H9 (cell line): ENCODE data around the gene UBE2G1. TPM values are rescaled to one million over a fixed set of nuclear protein-coding genes. Genes with fewer than 3 reads are reported as not detected.

Experiments
- DNase-seq: peaks from one replicate; pipeline ENCODE4 v3.0.0-alpha.2; 2017
- H2AFZ ChIP-seq: one replicate; pipeline ENCODE4 v1.6.1; 2013; ENCODE audit warnings: mild to moderate bottlenecking, low read length, control low read depth, moderate library complexity
- H2AK5ac ChIP-seq: 2 replicates; pipeline ENCODE4 v1.6.1; 2013; ENCODE audit warnings: low read length, control low read depth, mixed read lengths; ENCODE audit not compliant: insufficient read length
- H2BK120ac ChIP-seq: one replicate; pipeline ENCODE4 v1.6.1; 2013; ENCODE audit warnings: low read depth, mild to moderate bottlenecking, low read length, control low read depth, inconsistent platforms; ENCODE audit not compliant: poor library complexity, severe bottlenecking
- H2BK12ac ChIP-seq: 2 replicates; pipeline ENCODE4 v1.6.1; 2013; ENCODE audit warnings: low read length, control low read depth, mixed read lengths, low read depth; ENCODE audit not compliant: insufficient read length
- H2BK15ac ChIP-seq: 2 replicates; pipeline ENCODE4 v1.6.1; 2013; ENCODE audit warnings: low read depth, low read length, control low read depth
- H2BK20ac ChIP-seq: one replicate; pipeline ENCODE4 v1.6.1; 2013; ENCODE audit warnings: low read depth, mild to moderate bottlenecking, low read length, control low read depth, inconsistent platforms; ENCODE audit not compliant: poor library complexity, severe bottlenecking
- H2BK5ac ChIP-seq: 2 replicates; pipeline ENCODE4 v1.6.1; 2013; ENCODE audit warnings: low read length, control low read depth, mixed read lengths; ENCODE audit not compliant: insufficient read length
- H3K14ac ChIP-seq: 2 replicates; pipeline ENCODE4 v1.6.1; 2013; ENCODE audit warnings: low read length, control low read depth; ENCODE audit not compliant: insufficient read depth
- H3K18ac ChIP-seq: 2 replicates; pipeline ENCODE4 v1.6.1; 2013; ENCODE audit warnings: low read depth, mild to moderate bottlenecking, mixed read lengths, low read length, control low read depth; ENCODE audit not compliant: insufficient read length
- H3K23ac ChIP-seq: 2 replicates; pipeline ENCODE4 v1.6.1; 2013; ENCODE audit warnings: low read length, control low read depth, mixed read lengths, low read depth; ENCODE audit not compliant: insufficient read length
- H3K23me2 ChIP-seq: 2 replicates; pipeline ENCODE4 v1.6.1; 2013; ENCODE audit warnings: low read depth, mild to moderate bottlenecking, mixed read lengths, low read length, control low read depth; ENCODE audit not compliant: insufficient read length, poor library complexity, severe bottlenecking
- H3K27ac ChIP-seq: 2 replicates; pipeline ENCODE4 v1.5.1; 2013; ENCODE audit warnings: low read length, control low read depth, mixed read lengths, low read depth; ENCODE audit not compliant: insufficient read length
- H3K27me3 ChIP-seq: 2 replicates; pipeline ENCODE4 v1.6.1; 2013; ENCODE audit warnings: low read length, control low read depth, inconsistent platforms; ENCODE audit not compliant: insufficient read depth
- H3K4ac ChIP-seq: 2 replicates; pipeline ENCODE4 v1.6.1; 2013; ENCODE audit warnings: low read depth, mild to moderate bottlenecking, control low read depth, inconsistent platforms, low read length, moderate library complexity
- H3K4me1 ChIP-seq: 2 replicates; pipeline ENCODE4 v1.6.1; 2013; ENCODE audit warnings: low read length, control low read depth, inconsistent platforms; ENCODE audit not compliant: insufficient read depth
- H3K4me2 ChIP-seq: 2 replicates; pipeline ENCODE4 v1.6.1; 2013; ENCODE audit warnings: low read length, control low read depth, mixed read lengths; ENCODE audit not compliant: insufficient read length, insufficient read depth
- H3K56ac ChIP-seq: 2 replicates; pipeline ENCODE4 v1.6.1; 2013; ENCODE audit warnings: low read depth, mild to moderate bottlenecking, mixed read lengths, low read length, control low read depth; ENCODE audit not compliant: insufficient read length
- H3K79me1 ChIP-seq: 2 replicates; pipeline ENCODE4 v1.6.1; 2013; ENCODE audit warnings: low read depth, mild to moderate bottlenecking, moderate library complexity, low read length, control low read depth, inconsistent platforms; ENCODE audit not compliant: insufficient read depth, poor library complexity, severe bottlenecking
- H3K79me2 ChIP-seq: 2 replicates; pipeline ENCODE4 v1.6.1; 2013; ENCODE audit warnings: low read length, control low read depth, inconsistent platforms; ENCODE audit not compliant: insufficient read depth
- H3K9ac ChIP-seq: 2 replicates; pipeline ENCODE4 v1.6.1; 2013; ENCODE audit warnings: low read length, control low read depth, mixed read lengths; ENCODE audit not compliant: insufficient read length; ENCODE audit errors: extremely low read depth
- H3K9me3 ChIP-seq: one replicate; pipeline ENCODE4 v1.6.1; 2013; ENCODE audit warnings: low read depth, low read length, inconsistent platforms; ENCODE audit not compliant: control insufficient read depth
- H3T11ph ChIP-seq: one replicate; pipeline ENCODE4 v1.6.1; 2013; ENCODE audit warnings: mild to moderate bottlenecking, low read length, control low read depth, inconsistent platforms
- H4K20me1 ChIP-seq: one replicate; pipeline ENCODE4 v1.6.1; 2013; ENCODE audit not compliant: control insufficient read depth, insufficient read length, insufficient read depth
- H4K5ac ChIP-seq: 2 replicates; pipeline ENCODE4 v1.6.1; 2013; ENCODE audit warnings: low read depth, mild to moderate bottlenecking, mixed read lengths, low read length, control low read depth; ENCODE audit not compliant: insufficient read length
- H4K8ac ChIP-seq: replicated peaks from 2 replicates; pipeline ENCODE4 v1.6.1; 2013; ENCODE audit warnings: low read length, control low read depth, mixed read lengths, low read depth; ENCODE audit not compliant: insufficient read length
- H4K91ac ChIP-seq: 2 replicates; pipeline ENCODE4 v1.6.1; 2013; ENCODE audit warnings: low read depth, mild to moderate bottlenecking, moderate library complexity, mixed read lengths, low read length, control low read depth; ENCODE audit not compliant: insufficient read length
- H3K27ac Mint-ChIP-seq, 3 experiments: 2 replicates in 2 of 3; 3 replicates in 1 of 3; pipeline ENCODE4 v1.8.0; 2020 to 2021; ENCODE audit warnings: mixed read lengths in 3 of 3, mild to moderate bottlenecking in 1 of 3, moderate library complexity in 1 of 3
- H3K27me3 Mint-ChIP-seq: 2 replicates; pipeline ENCODE4 v1.8.0; 2021; ENCODE audit warnings: low read depth, mild to moderate bottlenecking, moderate library complexity, mixed read lengths
- H3K36me3 Mint-ChIP-seq, 3 experiments: 2 replicates in 2 of 3; 3 replicates in 1 of 3; pipeline ENCODE4 v1.8.0; 2020 to 2021; ENCODE audit warnings: low read depth in 3 of 3, mixed read lengths in 3 of 3; ENCODE audit not compliant: insufficient read depth in 1 of 3
- H3K4me1 Mint-ChIP-seq, 2 experiments: 2 replicates each; pipeline ENCODE4 v1.8.0; 2020; ENCODE audit warnings: mixed read lengths in 2 of 2
- H3K4me3 Mint-ChIP-seq, 2 experiments: 2 replicates in 1 of 2; 3 replicates in 1 of 2; pipeline ENCODE4 v1.8.0; 2020 to 2021; ENCODE audit warnings: mild to moderate bottlenecking in 2 of 2, mixed read lengths in 2 of 2, moderate library complexity in 1 of 2
- H3K9me3 Mint-ChIP-seq, 2 experiments: 2 replicates in 1 of 2; 3 replicates in 1 of 2; pipeline ENCODE4 v1.8.0; 2020; ENCODE audit warnings: mild to moderate bottlenecking in 2 of 2, mixed read lengths in 2 of 2, moderate library complexity in 1 of 2
- WGBS: extraction: QIAGEN DNeasy Blood & Tissue Kit; methylation state at CpG from one replicate; pipeline ENCODE4 v1.1.7; 2013; ENCODE audit warnings: missing lambda C conversion rate, low lambda C conversion rate, mixed read lengths; ENCODE audit not compliant: insufficient read length; ENCODE audit errors: extremely low coverage; 5-methylcytosine and 5-hydroxymethylcytosine counted together
- total RNA-seq: library from RNA; stranded (reverse); gene quantifications from 2 replicates; pipeline ENCODE4 v1.2.1, GENCODE V29; 2021
- TF ChIP-seq, protein P1 (sequence below): fragments of 200-600 bp; sonication (generic); conservative IDR thresholded peaks from 3 replicates; pipeline ENCODE4 v1.8.0; 2021; ENCODE audit warnings: antibody characterized with exemption, mild to moderate bottlenecking

UBE2G1 gene
- total RNA-seq, 1 experiment from 2014 or later = 188 TPM

DNA sequence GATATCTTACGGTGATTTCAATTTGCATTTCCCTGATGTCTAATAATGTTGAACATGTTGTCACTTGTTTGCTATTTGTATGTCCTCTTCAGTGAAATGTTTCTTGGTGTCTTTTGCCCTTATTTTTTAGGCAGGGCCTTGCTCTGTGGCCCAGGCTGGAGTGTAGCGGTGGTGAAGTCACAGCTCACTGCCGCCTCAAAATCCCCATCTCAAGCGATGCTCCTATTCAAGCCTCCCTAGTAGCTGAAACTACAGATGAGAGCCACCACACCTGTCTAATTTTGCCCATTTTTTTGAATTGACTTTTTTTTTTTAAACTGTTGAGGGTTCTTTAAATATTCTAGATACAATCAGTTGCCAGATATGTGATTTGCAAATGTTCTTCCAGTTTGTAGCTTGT, 8.3 kb downstream of the UBE2G1 start:
- no peak overlapping the region for H3K27ac ChIP-seq
- H3K27me3 Mint-ChIP-seq = no peaks in the 10 kb centered on the region
- H2AK5ac ChIP-seq = no peak overlapping the region
- no peak overlapping the region for H2BK120ac ChIP-seq
- no peak overlapping the region for H3K18ac ChIP-seq
- no peaks in the 10 kb centered on the region for H3K9me3 Mint-ChIP-seq
- H3K23ac ChIP-seq = no peak overlapping the region
- H2BK15ac ChIP-seq = no peak overlapping the region
- H3K23me2 ChIP-seq = no peaks in the 10 kb centered on the region
- H3K79me1 ChIP-seq = peaks cover 3% of the 10 kb centered on the region
- H2BK12ac ChIP-seq = no peak overlapping the region
- no peak overlapping the region for H3K9ac ChIP-seq
- no peak overlapping the region for H3T11ph ChIP-seq
- no peaks in the 10 kb centered on the region for H4K20me1 ChIP-seq
- peaks cover 8 to 33% (median 33%) of the 10 kb centered on the region in 3 experiments; a peak in 6 of 7 replicates for H3K36me3 Mint-ChIP-seq
- H3K27ac Mint-ChIP-seq = peak overlapping the region in 2 of 3 experiments; percentile 22 to 49; a peak in 1 of 7 replicates
- H3K56ac ChIP-seq = no peak overlapping the region
- DNase-seq = no peak
- no peak overlapping the region for H4K8ac ChIP-seq
- TF ChIP-seq, protein P1, sequence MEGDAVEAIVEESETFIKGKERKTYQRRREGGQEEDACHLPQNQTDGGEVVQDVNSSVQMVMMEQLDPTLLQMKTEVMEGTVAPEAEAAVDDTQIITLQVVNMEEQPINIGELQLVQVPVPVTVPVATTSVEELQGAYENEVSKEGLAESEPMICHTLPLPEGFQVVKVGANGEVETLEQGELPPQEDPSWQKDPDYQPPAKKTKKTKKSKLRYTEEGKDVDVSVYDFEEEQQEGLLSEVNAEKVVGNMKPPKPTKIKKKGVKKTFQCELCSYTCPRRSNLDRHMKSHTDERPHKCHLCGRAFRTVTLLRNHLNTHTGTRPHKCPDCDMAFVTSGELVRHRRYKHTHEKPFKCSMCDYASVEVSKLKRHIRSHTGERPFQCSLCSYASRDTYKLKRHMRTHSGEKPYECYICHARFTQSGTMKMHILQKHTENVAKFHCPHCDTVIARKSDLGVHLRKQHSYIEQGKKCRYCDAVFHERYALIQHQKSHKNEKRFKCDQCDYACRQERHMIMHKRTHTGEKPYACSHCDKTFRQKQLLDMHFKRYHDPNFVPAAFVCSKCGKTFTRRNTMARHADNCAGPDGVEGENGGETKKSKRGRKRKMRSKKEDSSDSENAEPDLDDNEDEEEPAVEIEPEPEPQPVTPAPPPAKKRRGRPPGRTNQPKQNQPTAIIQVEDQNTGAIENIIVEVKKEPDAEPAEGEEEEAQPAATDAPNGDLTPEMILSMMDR = no peak
- H3K9me3 ChIP-seq = no peaks in the 10 kb centered on the region
- no peak overlapping the region for H2BK5ac ChIP-seq
- no peak overlapping the region for H3K4ac ChIP-seq
- WGBS = no CpG with 5 or more reads among the region's 4 CpGs
- no peaks in the 10 kb centered on the region for H3K27me3 ChIP-seq
- peak overlapping the region in 1 of 2 experiments; percentile 21; a peak in 1 of 5 replicates for H3K4me3 Mint-ChIP-seq
- H3K14ac ChIP-seq = no peak overlapping the region
- H2BK20ac ChIP-seq = no peak overlapping the region
- H4K5ac ChIP-seq = no peak overlapping the region
- peaks cover 66% of the 10 kb centered on the region for H3K79me2 ChIP-seq
- H3K4me1 ChIP-seq = peaks cover 2% of the 10 kb centered on the region; the same call in 1 of the 2 replicates
- H3K4me2 ChIP-seq = no peak overlapping the region
- H4K91ac ChIP-seq = no peak overlapping the region
- H3K4me1 Mint-ChIP-seq = peaks cover 26 to 37% of the 10 kb centered on the region in 2 experiments
- no peak overlapping the region for H2AFZ ChIP-seq
